HG02852 (cell line): ENCODE data around the gene FDXACB1.

Experiments
- ATAC-seq: cut with Tn5 transposase; IDR thresholded peaks from one replicate; pipeline ENCODE4 v1.9.1; 2021; ENCODE audit warnings: mild to moderate bottlenecking, moderate library complexity; ENCODE audit not compliant: unreplicated experiment

FDXACB1 gene

DNA sequence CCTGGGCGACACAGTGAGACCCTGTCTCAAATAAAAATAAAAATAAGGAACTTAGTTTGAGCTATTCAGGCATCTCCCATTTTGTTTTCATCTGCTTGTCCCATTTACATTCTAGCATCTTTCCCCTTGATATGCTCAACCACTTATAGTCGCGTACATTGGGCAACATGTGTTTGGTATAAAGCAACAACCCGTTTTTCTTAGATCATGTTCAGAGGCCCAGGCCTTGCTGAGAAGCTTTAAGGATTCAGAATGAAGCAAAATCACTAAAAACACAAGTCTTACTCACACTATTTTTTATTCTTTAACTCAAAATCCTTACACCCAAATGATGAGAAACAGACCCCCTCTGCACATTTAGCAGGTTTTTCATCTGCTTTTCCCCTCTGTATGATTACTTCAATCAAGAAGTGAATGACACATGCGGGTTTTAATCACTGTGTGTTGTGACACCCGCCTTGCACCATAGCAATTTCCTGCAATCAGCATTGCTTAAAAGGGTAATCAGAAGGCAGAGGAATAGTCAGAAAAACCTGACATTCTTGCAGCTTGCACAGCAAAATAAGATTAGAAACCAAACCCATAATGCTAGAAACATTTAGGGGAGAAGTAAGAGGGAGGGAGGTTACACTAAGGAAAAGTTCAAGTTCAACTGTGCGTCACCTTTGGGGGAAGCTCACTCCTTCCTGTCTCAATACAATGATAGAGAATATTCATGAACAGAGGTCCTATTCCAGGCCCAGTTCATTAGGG, 33.5 kb downstream of the FDXACB1 start:
- ATAC-seq: no peak

DNA sequence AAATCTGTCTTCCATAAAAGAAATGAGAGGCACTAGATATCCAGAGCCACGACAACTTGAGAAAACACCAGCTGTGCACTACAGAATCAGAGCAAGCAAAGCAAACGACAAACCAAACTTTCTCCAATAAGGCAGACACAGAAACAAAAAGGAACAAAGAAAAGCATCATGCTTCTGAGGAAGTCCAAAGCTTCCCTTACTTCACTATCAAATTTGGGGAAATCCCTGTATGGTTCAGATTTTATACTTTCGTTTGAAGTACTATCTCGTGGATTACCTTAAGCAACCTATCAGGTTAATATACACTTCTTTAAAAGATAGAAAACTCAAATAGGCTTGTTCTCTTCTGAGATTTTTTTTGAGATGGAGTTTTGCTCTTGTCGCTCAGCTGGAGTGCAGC, 35.3 kb downstream of the FDXACB1 start:
- no peak for ATAC-seq

DNA sequence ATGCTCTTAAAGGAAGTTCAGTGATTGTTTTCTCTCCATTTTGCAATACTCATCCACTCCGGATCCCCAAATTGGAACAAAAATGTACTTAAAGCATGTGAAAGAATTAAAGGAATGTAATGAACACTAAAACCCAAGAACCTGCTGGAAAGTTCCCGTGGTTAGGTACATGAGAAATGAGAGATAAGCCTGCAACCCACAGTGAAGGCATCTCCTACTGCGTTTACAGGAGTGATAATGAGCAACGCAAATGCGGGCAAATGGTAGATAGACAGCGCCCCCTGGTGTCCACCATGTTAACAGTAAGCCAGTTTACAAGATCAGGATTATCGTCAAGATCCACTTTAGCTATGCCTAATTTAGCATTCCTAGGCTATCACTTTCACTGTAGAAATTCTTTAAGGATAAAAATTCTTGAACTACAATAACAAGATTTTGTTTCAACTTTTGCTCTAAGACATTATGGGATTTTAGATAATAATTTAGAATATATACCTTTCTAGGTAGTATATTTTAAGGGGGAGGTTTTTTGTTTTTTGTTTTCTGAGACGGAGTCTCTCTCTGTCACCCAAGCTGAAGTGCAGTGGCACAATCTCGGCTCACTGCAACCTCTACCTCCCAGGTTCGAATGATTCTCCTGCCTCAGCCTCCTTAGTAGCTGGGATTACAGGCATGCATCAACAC, 37.5 kb downstream of the FDXACB1 start:
- ATAC-seq: peak; percentile 57

DNA sequence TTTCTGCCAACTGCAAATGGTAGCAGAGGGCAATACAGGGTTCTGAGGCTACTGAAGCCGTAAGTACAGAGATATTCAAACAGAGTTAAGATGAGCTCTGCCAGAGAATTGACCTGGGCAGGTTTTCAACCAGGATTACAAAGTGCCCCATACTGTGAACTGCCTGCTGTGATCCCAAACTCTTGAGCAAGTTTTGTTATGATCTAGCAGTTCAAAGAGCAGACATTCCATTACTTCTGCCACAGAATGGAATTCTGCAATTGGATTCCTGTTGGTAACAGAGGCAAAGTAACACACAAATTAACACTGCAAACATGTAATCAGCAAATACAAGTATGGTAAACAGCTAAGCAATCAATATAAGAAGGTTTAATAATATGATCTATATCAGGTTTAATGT, 38.8 kb downstream of the FDXACB1 start:
- ATAC-seq: no peak

DNA sequence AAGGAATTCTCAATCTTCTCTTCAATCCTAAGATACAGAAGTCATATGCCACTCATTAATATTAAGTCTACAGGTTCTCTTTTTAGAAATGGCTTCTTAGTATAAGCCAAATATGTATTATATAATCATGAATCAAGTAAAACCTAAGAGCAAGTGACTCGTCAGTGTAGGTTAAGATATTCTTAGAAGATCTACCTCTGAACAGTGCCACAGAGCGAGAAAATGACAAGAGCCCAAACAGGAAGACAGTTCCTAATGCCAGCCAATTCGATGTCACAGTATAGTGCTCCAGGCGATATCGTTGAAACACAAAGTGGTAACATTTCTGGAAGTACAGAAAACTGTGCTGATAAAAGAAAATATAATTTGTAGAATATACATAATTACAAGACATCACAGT, 40.9 kb downstream of the FDXACB1 start:
- no peak for ATAC-seq

DNA sequence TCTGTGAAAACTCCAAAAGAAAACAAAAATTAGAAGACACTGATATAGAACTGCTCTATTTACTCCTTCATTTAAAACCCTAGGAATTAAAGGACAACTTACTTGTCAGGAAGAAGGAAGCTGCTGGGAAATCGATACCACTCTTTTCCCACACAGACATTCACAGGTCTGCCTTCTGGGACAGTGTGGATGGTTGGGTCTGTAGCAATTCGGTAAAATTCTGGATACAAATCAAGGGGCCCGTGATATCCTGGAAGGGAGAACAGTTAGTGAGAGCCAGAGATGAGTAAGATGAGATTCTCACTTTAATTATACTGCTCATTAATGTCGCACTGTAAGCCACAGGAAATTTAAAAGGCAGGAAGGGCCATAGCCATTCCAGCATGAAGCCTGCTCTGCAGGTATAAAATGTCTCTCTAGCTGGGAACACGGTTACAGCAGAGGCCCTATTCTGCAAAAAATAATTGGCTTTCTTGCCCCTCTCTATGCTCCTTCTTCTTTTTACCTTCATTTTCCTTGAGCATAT, 41.5 kb downstream of the FDXACB1 start:
- no peak for ATAC-seq

DNA sequence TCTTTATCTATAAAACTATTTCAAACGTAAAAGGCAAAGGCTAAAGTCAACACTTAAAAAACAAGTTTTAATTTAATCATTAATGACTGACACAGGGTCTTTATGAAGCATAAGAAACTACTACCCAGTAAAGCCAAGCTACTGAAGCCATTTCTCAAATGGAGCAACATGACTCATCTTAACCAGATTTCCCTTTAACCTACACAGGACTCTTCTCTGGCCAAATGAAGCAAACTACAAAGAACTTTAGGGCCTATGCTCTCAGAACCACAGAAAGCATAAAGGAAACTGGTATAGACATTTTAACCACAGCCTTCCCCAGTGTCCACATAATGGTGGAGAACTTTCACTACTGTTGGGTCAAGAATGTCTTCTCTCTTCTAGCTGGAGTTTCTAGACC, 42.2 kb downstream of the FDXACB1 start:
- peak; percentile 86 for ATAC-seq

DNA sequence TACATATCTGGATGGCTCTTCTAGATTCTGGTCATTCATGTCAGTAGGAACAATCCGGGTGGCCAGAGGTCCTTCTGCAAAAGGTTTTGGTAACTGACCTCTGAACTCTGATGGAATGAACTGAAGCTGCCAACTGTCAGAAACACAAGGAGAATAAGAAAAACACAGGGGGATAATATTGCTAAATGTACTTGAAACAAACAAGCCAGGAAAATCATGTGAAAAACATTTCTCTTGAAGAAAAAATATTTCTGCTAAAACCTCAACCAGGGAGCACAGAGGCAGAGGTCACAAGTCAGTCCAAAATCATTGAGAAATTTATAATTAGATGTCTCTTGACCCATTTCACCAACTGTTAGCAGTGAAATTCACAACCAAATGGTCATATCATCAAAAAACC, 42.8 kb downstream of the FDXACB1 start:
- no peak for ATAC-seq

DNA sequence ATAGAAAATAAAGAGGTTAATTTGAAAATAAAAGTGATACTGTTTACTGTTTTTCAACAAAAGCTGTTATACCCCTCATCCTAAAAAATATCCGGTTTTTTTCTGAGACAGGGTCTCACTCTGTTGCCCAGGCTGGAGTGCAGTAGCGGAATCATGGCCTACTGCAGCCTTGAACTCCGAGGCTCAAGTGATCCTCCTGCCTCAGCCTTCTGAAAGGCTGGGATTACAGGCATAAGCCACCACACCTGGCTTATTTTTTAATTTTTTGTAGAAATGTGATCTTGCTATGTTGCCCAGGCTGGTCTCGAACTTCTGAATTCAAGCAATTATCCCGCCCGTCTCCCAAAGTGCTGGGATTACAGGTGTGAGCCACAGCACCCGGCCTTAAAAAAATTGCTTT, 43.3 kb downstream of the FDXACB1 start:
- ATAC-seq: no peak

DNA sequence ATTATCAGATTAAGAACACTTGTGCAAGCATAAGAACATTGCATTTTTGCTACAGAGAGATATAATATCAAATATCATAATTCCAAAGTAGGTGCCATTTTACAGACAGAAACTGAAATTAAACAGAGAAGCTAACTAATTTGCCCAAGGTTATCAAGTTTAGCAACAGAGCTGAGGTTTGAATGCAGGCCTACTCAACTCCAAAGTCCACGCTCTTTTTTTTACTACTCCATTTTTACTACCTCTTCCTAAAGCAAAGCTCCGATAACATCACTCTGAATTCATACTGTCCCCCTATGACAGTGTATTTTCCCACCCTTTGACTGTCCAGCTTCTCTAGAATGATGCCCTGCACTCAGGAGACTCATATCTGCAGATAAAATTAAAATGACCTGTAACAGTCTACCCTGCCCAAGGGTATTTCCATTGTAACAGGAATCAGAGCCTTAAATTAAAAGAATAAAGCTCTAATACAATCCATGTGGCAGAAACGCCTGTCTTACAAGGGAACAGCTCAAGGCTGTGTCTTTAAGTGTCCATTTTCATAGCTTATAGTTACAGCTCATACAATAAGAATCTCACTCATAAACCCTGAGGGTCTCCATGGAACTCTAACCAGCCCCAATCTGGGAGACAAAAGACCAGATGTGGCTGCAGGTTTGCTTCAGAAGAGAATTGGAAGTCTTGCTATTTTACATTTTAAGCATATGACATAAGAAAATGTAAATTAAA, 44.4 kb downstream of the FDXACB1 start:
- no peak for ATAC-seq

DNA sequence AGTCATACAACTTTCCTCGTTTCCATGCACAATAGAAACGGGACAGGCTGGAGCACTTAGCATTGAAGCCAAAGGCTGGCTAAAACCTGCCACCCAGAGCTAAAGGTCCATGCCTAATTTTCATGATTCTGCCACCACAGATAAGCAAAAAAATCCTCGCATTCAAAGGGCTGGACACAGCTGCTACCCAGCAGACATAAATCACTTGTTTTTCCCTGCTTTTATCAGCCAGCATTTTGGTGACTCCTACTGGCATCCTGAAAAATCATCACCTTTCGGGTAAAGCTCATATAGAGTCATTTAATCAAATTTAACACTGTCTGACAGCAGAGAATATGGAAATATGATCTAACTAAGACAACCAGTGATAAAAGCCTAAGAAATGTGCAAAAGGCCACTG, 45.4 kb downstream of the FDXACB1 start:
- no peak for ATAC-seq

DNA sequence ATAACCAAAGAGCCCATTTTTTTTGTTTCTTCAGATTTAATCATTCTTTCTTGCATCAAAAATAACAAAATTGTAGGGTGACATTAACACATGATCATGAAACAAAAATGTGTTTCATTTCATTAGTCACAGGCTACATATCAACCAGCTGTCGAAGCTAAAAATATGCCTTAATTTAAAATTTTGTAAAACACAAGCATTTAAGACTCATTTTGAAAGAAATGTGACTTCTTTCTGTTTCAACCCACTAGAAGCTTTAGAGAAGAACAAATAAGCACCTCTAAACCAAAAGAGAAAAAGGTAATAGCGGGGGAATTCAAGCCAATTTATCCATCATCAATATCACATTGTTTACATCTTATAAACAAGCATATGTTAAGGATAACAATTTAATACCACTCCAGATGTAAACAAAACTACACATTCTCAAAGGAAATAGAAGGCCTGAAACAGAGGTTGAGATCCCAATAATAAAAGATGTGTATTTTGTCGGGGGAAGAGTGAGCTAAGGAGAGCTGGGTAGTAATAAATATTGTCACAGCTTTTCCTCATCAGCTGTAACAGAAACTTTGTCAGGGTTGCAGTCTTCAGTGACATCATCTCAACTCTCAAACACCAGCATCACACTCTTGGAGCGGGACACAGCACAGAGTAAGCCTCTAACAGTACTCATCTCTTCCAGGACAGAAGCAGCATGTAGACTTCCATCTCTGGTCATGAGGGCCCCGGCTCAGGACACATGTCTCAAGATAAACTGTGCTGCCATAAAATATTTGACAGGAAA, 49.6 kb downstream of the FDXACB1 start:
- peak; percentile 84 for ATAC-seq

DNA sequence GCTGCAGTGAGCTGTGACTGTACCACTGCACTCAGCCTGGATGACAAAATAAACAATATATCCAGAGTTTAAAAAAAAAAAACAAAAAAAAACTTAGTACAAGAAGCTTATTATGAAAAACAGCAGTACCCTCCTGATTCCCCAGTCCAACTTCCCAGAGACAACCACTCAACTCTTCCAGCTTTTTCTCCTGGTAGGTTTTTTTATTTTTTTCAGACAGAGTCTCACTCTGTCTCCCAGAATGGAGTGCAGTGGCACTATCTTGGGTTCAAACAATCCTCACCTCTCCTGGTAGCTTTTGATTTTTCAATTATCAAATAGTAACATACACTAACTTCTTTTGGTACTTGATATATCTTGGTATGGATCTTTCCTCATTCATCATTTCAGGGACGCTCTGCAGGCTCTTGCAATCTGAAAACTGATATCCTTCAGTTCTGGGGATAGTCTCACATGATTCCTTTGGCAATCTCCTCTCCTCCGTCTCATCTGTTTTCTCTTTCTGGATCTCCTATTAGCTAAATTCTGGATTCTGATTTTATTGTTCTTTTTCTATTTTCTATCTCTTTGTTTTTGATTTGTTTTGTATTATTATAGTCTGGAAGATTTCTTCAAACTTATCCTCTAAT, 52.5 kb downstream of the FDXACB1 start:
- ATAC-seq: no peak
